Fibroblast of the aortic adventitia (primary cell): ENCODE results near the gene DBNDD1. TPM values are rescaled to one million over a fixed set of nuclear protein-coding genes. Genes with fewer than 3 reads are reported as not detected.

ENCODE experiments used
- DNase-seq: peaks from one replicate; pipeline ENCODE4 v3.0.0-alpha.2; 2010; ENCODE audit warnings: low read depth
- H3K4me3 ChIP-seq: 2 replicates; pipeline ENCODE4 v1.5.1; 2011; ENCODE audit warnings: low read depth, mild to moderate bottlenecking, control low read depth, low read length, moderate library complexity
- CTCF ChIP-seq: IDR thresholded peaks from 2 replicates; pipeline ENCODE4 v1.5.1; 2011; ENCODE audit warnings: mild to moderate bottlenecking, low read length, control low read depth, inconsistent platforms; ENCODE audit not compliant: insufficient read depth
- total RNA-seq: library from RNA; depleted of rRNA; stranded (reverse); fragments of >200 nt; gene quantifications from 2 replicates; pipeline ENCODE4 v1.2.3, GENCODE V29; 2012; ENCODE audit warnings: low replicate concordance

Gene DBNDD1
- total RNA-seq, 1 donor, result 1.7 TPM

- no peak for DNase-seq
- TF ChIP-seq CTCF, result no peak
- no peak overlapping the region for H3K4me3 ChIP-seq
These were observed 31.7 kb upstream of the DBNDD1 start for GRCh38 chr16:90050969-90051368.

GRCh38 chr16:90048737-90049330 lies 29.6 kb upstream of the DBNDD1 start:
- DNase-seq, result no peak
- no peak overlapping the region for H3K4me3 ChIP-seq
- TF ChIP-seq CTCF, result no peak

- no peak for TF ChIP-seq CTCF
- no peak overlapping the region for H3K4me3 ChIP-seq
- peak; percentile 14 for DNase-seq
These were observed 29.1 kb upstream of the DBNDD1 start for GRCh38 chr16:90048347-90048722.

- no peak for DNase-seq
- TF ChIP-seq CTCF, result no peak
- no peak overlapping the region for H3K4me3 ChIP-seq
These were observed 28.6 kb upstream of the DBNDD1 start for GRCh38 chr16:90047714-90048346.

- TF ChIP-seq CTCF, result no peak
- peak overlapping the region; percentile 35 for H3K4me3 ChIP-seq
- DNase-seq, result peak; percentile 61
These were observed 27.9 kb upstream of the DBNDD1 start for GRCh38 chr16:90046971-90047713.

GRCh38 chr16:90046122-90046970 lies 27.1 kb upstream of the DBNDD1 start:
- H3K4me3 ChIP-seq, result peak overlapping the region; percentile 9
- no peak for DNase-seq
- TF ChIP-seq CTCF, result no peak
